ENCODE results near the gene HNRNPUL1. TPM values are rescaled to one million over a fixed set of nuclear protein-coding genes. Genes with fewer than 3 reads are reported as not detected.

HNRNPUL1 gene
- total RNA-seq, 1 donor: 114 TPM

DNA sequence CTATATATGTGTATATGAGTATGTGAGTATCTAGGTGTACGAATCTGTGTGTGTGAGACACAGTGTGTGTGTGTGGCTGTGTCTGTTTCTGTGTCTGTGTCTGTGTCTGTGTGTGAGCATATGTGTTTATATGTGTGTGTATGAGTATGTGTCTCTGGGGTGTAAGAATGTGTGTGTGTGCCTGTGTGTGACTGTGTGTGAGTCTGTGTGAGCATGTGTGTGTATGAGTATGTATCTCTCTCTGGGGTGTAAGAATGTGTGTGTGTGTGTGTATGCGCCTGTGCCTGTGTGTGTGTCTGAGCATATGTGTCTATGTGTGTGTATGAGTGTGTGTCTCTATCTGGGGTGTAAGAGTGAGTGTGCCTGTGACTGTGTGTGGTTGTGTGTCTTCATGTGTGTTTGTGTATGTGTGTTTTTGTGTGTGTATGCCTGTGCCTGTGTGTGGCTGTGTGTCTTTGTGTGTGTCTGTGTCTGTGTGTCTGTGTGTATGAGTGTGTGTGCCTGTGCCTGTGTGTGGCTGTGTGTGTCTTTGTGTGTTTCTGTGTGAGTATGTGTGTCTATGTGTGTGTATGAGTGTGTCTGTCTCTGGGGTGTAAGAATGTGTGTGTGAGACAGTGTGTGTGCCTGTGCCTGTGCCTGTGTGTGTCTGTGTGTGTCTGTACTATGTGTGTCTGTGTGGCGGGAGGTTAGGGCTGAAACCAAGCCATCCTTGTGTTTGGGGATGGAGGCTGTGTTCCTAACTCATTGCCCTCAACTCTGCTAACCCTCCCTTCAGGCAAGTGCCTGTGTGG lies 33.9 kb upstream of the HNRNPUL1 start:
- H3K27me3 ChIP-seq (ENCODE audit: insufficient read depth, low read length): no peaks in the 10 kb centered on the region
- DNase-seq (ENCODE audit: insufficient read length, low spot score, missing footprints): no peak
- H3K36me3 ChIP-seq (ENCODE audit: insufficient read depth, low read length): peaks cover 81% of the 10 kb centered on the region
- H3K9me3 ChIP-seq (ENCODE audit: low read depth, low read length): no peaks in the 10 kb centered on the region
- H3K4me2 ChIP-seq (ENCODE audit: insufficient read depth, low read length): no peak overlapping the region
- no peak overlapping the region for H3K4me3 ChIP-seq (ENCODE audit: insufficient read depth, low read length)
- peaks cover 3% of the 10 kb centered on the region for H4K20me1 ChIP-seq (ENCODE audit: insufficient read depth, low read length)
- no peak overlapping the region for H2AFZ ChIP-seq (ENCODE audit: low read length)
- TF ChIP-seq, protein P1, sequence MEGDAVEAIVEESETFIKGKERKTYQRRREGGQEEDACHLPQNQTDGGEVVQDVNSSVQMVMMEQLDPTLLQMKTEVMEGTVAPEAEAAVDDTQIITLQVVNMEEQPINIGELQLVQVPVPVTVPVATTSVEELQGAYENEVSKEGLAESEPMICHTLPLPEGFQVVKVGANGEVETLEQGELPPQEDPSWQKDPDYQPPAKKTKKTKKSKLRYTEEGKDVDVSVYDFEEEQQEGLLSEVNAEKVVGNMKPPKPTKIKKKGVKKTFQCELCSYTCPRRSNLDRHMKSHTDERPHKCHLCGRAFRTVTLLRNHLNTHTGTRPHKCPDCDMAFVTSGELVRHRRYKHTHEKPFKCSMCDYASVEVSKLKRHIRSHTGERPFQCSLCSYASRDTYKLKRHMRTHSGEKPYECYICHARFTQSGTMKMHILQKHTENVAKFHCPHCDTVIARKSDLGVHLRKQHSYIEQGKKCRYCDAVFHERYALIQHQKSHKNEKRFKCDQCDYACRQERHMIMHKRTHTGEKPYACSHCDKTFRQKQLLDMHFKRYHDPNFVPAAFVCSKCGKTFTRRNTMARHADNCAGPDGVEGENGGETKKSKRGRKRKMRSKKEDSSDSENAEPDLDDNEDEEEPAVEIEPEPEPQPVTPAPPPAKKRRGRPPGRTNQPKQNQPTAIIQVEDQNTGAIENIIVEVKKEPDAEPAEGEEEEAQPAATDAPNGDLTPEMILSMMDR (IDR thresholded peaks at IDR 0.05; ENCODE audit: extremely low read depth, low read depth, low read length): no peak
- H3K79me2 ChIP-seq (ENCODE audit: insufficient read depth, low read length): peaks cover 60% of the 10 kb centered on the region
- H3K4me1 ChIP-seq (ENCODE audit: insufficient read depth, low read length): peaks cover 18% of the 10 kb centered on the region
- H3K27ac ChIP-seq (ENCODE audit: low read depth, low read length): peak overlapping the region; percentile 50

DNA sequence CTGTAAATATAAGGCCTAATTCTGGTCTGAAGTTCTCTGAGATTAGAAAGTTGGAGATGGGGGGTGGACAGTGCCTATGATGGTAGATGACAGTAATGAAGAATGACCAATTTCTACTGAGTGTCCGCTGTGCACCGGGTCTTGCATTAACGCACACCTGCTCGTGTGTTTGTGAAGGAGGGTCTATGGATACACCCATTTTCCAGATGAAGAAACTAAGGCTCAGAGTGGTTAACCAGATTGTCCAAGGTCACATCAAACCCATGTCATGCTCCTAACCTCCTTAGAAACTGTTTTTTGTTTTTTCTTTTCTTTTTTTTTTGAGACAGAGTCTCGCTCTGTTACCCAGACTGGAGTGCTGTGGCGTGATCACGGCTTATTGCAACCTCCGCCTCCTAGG lies 31.5 kb upstream of the HNRNPUL1 start:
- H3K4me2 ChIP-seq (ENCODE audit: insufficient read depth, low read length): no peak overlapping the region
- no peak overlapping the region for H3K27ac ChIP-seq (ENCODE audit: low read depth, low read length)
- no peaks in the 10 kb centered on the region for H3K9me3 ChIP-seq (ENCODE audit: low read depth, low read length)
- no peak for DNase-seq (ENCODE audit: insufficient read length, low spot score, missing footprints)
- H4K20me1 ChIP-seq (ENCODE audit: insufficient read depth, low read length): peaks cover 3% of the 10 kb centered on the region
- no peak overlapping the region for H3K4me3 ChIP-seq (ENCODE audit: insufficient read depth, low read length)
- peaks cover 88% of the 10 kb centered on the region for H3K36me3 ChIP-seq (ENCODE audit: insufficient read depth, low read length)
- TF ChIP-seq, protein P1 (IDR thresholded peaks at IDR 0.05; ENCODE audit: extremely low read depth, low read depth, low read length): no peak
- no peaks in the 10 kb centered on the region for H3K27me3 ChIP-seq (ENCODE audit: insufficient read depth, low read length)
- peaks cover 61% of the 10 kb centered on the region for H3K79me2 ChIP-seq (ENCODE audit: insufficient read depth, low read length)
- H3K4me1 ChIP-seq (ENCODE audit: insufficient read depth, low read length): peaks cover 3% of the 10 kb centered on the region
- H2AFZ ChIP-seq (ENCODE audit: low read length): no peak overlapping the region

DNA sequence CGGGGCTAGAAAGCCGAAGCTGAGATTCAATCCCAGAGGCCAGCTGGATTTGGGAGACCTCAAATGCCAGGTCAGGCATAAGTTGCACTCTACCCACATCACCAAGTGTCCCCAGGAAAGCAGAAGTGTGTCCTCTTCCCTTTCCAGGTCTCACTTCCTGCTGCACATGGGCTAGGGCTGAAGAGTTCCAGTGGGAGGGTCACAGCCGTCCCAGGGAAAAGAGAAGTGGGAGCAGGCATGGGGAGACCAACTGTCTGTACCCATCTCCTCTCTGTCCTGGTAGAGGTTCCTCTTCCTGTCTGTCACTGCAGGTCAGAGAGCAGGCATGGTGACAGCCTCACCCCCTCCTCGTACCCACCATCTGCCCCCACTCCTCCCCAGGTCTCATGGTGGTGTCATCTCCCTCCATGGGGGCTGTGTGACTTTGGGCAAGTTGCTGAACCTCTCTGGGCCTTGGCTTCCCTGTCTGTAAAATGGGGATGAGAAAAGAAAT lies 30.4 kb upstream of the HNRNPUL1 start:
- no peak for DNase-seq (ENCODE audit: insufficient read length, low spot score, missing footprints)
- H3K9me3 ChIP-seq (ENCODE audit: low read depth, low read length): no peaks in the 10 kb centered on the region
- TF ChIP-seq, protein P1 (IDR thresholded peaks at IDR 0.05; ENCODE audit: extremely low read depth, low read depth, low read length): no peak
- no peak overlapping the region for H3K4me2 ChIP-seq (ENCODE audit: insufficient read depth, low read length)
- no peaks in the 10 kb centered on the region for H3K27me3 ChIP-seq (ENCODE audit: insufficient read depth, low read length)
- no peak overlapping the region for H3K4me3 ChIP-seq (ENCODE audit: insufficient read depth, low read length)
- peaks cover 7% of the 10 kb centered on the region for H4K20me1 ChIP-seq (ENCODE audit: insufficient read depth, low read length)
- H3K36me3 ChIP-seq (ENCODE audit: insufficient read depth, low read length): peaks cover 90% of the 10 kb centered on the region
- no peak overlapping the region for H2AFZ ChIP-seq (ENCODE audit: low read length)
- H3K27ac ChIP-seq (ENCODE audit: low read depth, low read length): peak overlapping the region; percentile 43
- peaks cover 63% of the 10 kb centered on the region for H3K79me2 ChIP-seq (ENCODE audit: insufficient read depth, low read length)
- H3K4me1 ChIP-seq (ENCODE audit: insufficient read depth, low read length): peaks cover 3% of the 10 kb centered on the region

DNA sequence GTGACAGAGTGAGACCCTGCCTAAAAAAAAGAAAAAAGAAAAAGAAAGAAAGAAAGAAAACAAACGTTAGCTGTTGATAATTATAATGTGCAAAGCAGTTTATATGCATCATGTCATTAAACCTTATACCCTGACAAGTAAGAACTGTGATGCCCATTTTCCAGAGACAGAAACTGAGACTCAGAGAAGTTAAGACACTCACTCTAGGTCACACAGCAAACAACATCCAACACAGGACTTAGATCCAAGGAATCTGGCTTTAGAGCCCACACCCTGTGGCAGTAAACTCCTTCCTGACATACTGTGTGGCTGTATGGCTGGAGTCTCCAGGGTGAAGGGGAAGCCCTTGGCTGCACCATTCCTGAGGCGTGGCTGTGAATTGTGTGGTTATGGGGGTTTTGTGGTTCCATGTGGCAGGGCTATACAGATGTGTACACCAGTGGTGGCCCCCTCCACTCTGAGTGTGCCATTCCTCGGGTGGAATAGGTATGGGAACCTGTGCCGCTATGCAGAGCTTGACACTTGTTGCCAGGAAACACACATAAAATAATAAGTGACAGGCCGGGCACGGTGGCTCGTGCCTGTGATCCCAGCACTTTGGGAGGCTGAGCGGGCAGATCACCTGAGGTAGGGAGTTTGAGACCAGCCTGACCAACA lies 29.5 kb upstream of the HNRNPUL1 start:
- H3K36me3 ChIP-seq (ENCODE audit: insufficient read depth, low read length): peaks cover 93% of the 10 kb centered on the region

More for the DNA sequence above, 29.5 kb upstream of the HNRNPUL1 start:
- Histone ChIP-seq H3K4me2 (ENCODE audit: insufficient read depth, low read length) (no peak overlapping the region), H3K27ac (ENCODE audit: low read depth, low read length) (peak overlapping the region; percentile 4), H3K79me2 (ENCODE audit: insufficient read depth, low read length) (peaks cover 68% of the 10 kb centered on the region), H3K4me1 (ENCODE audit: insufficient read depth, low read length) (peaks cover 1% of the 10 kb centered on the region), H3K9me3 (ENCODE audit: low read depth, low read length) (no peaks in the 10 kb centered on the region), H3K4me3 (ENCODE audit: insufficient read depth, low read length) (no peak overlapping the region), H2AFZ (ENCODE audit: low read length) (no peak overlapping the region), H3K27me3 (ENCODE audit: insufficient read depth, low read length) (no peaks in the 10 kb centered on the region), H4K20me1 (ENCODE audit: insufficient read depth, low read length) (peaks cover 13% of the 10 kb centered on the region)
- TF ChIP-seq, protein P1 (IDR thresholded peaks at IDR 0.05; ENCODE audit: extremely low read depth, low read depth, low read length): no peak
- no peak for DNase-seq (ENCODE audit: insufficient read length, low spot score, missing footprints)
